OCI-LY7 (cell line): ENCODE data around the gene STXBP6. TPM values are rescaled to one million over a fixed set of nuclear protein-coding genes. Genes with fewer than 3 reads are reported as not detected.
"Not testable (repeated sequence)": the region's sequence is repeated elsewhere in the genome, so short reads cannot be mapped to it uniquely, and the experiment has no call there.

Source experiments
- BruUV-seq: library from RNA; stranded (reverse); fragments of 400-500 nt; replicated peaks from 2 replicates; lab custom pipeline; 2021; lab: Mats Ljungman, UMichigan
- CTCF ChIA-PET: fragments of 300-600 bp; sonication (Branson Sonifier 250); formaldehyde crosslinking; loops from one replicate; lab custom pipeline; 2022; ENCODE audit warnings: antibody characterized with exemption; ENCODE audit not compliant: unreplicated experiment; lab: Charles Lee
- POLR2A ChIA-PET: fragments of 300-600 bp; sonication (Branson Sonifier 250); formaldehyde crosslinking; loops from one replicate; lab custom pipeline; 2022; ENCODE audit warnings: antibody characterized with exemption; lab: Charles Lee
- DNase-seq: peaks from one replicate; pipeline ENCODE4 v3.0.0-alpha.2; 2015; ENCODE audit warnings: low spot score
- H2AFZ ChIP-seq: fragments of 200-600 bp; sonication (generic), shearing (Covaris generic); 2 replicates; pipeline ENCODE4 v1.6.1; 2014; ENCODE audit warnings: mild to moderate bottlenecking, antibody characterized with exemption, low read length, moderate library complexity
- H3K27ac ChIP-seq: fragments of 200-600 bp; sonication (generic); 2 replicates; pipeline ENCODE4 v1.5.1; 2014; ENCODE audit warnings: mixed run types, low read depth, mild to moderate bottlenecking, moderate library complexity, low read length, inconsistent platforms; ENCODE audit not compliant: poor library complexity, severe bottlenecking
- H3K36me3 ChIP-seq: fragments of 200-600 bp; sonication (generic); 2 replicates; pipeline ENCODE4 v1.6.1; 2014; ENCODE audit warnings: mild to moderate bottlenecking, antibody characterized with exemption, low read length, moderate library complexity, mixed read lengths; ENCODE audit not compliant: insufficient read depth
- H3K4me1 ChIP-seq: fragments of 200-600 bp; sonication (generic); 2 replicates; pipeline ENCODE4 v1.5.1; 2014; ENCODE audit warnings: mild to moderate bottlenecking, low read length; ENCODE audit not compliant: insufficient read depth, poor library complexity, severe bottlenecking
- H3K4me2 ChIP-seq: fragments of 200-600 bp; sonication (generic); 2 replicates; pipeline ENCODE4 v1.6.1; 2014; ENCODE audit warnings: mild to moderate bottlenecking, low read length
- H3K4me3 ChIP-seq: fragments of 200-600 bp; sonication (generic); 2 replicates; pipeline ENCODE4 v1.5.1; 2014; ENCODE audit warnings: mild to moderate bottlenecking, low read depth, low read length; ENCODE audit not compliant: poor library complexity, severe bottlenecking
- H3K79me2 ChIP-seq: fragments of 200-600 bp; sonication (generic); 2 replicates; pipeline ENCODE4 v1.6.1; 2016; ENCODE audit warnings: low read depth, mild to moderate bottlenecking, low read length, moderate library complexity, mixed read lengths; ENCODE audit not compliant: insufficient read depth
- H3K9me2 ChIP-seq: fragments of 200-600 bp; sonication (generic); 2 replicates; pipeline ENCODE4 v1.6.1; 2016; ENCODE audit warnings: mild to moderate bottlenecking, low read length, mixed read lengths; ENCODE audit not compliant: insufficient read depth
- H3K9me3 ChIP-seq: fragments of 200-600 bp; sonication (generic); 2 replicates; pipeline ENCODE4 v1.6.1; 2014; ENCODE audit warnings: mild to moderate bottlenecking, mixed run types, low read length, mixed read lengths
- H4K20me1 ChIP-seq: fragments of 200-600 bp; sonication (generic); 2 replicates; pipeline ENCODE4 v1.6.1; 2014; ENCODE audit warnings: mild to moderate bottlenecking, antibody characterized with exemption, low read length, moderate library complexity, mixed read lengths; ENCODE audit not compliant: insufficient read depth
- EZH2phosphoT487 ChIP-seq: fragments of 200-600 bp; sonication (generic); IDR thresholded peaks from 2 replicates; pipeline ENCODE4 v1.6.1; 2018; ENCODE audit warnings: low read depth, borderline replicate concordance, mild to moderate bottlenecking, mixed run types, antibody characterized with exemption, low read length, moderate library complexity, mixed read lengths
- intact Hi-C: fragments of 100-400 bp; cut with micrococcal nuclease; formaldehyde crosslinking; loops from one replicate; pipeline ENCODE4 v1.10.0; 2022; ENCODE audit not compliant: unreplicated experiment
- total RNA-seq, 2 experiments: library from RNA; depleted of rRNA in 1 of 2; stranded (reverse); fragments of >200 nt in 1 of 2; shearing (Covaris generic) in 1 of 2; gene quantifications; 2 replicates each; pipeline ENCODE4 v1.2.3, GENCODE V29; 2014 to 2022
- TF ChIP-seq, protein P1 (sequence below): fragments of 200-600 bp; sonication (generic); conservative IDR thresholded peaks from 2 replicates; pipeline ENCODE4 v1.5.1; 2014; ENCODE audit warnings: mild to moderate bottlenecking, antibody characterized with exemption, low read length, moderate library complexity, mixed read lengths

The STXBP6 gene
- total RNA-seq, 2 experiments from 2014 or later = 0.48 TPM; not detected in 1

DNA sequence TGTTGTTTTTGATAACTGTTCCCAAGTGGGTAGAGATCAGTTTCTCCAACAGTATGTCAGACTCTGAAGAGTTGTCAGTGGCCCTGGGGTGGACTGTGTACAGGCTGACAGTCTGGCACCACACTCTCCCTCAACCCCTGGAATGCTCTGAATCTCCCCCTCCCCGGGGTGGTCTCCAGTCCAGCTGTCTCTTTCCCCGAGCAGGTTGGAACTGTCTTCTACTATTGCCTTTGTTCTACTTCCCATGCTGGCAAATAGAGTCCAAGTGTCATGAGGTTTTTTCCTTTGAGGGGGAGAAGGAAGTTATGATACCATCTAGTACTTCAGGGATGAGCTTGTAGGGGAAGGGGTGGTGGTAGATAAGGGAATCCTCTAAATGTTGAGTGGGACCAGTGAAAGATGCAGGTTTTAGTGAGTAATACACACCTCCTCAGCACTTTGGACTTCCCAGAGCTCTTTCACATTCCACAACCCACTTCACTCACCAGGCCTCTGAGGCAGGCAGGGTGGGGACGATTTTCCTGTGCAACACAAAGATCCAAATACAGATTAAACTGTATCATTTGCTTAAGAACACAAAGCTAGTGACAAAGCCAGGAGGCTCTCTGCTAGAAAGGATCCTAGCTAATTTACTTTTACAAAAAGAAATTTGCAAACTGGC, 245.3 kb downstream of the STXBP6 start:
- H4K20me1 ChIP-seq = no peaks in the 10 kb centered on the region
- H2AFZ ChIP-seq = no peak overlapping the region
- no peaks in the 10 kb centered on the region for H3K9me3 ChIP-seq
- H3K27ac ChIP-seq = no peak overlapping the region
- BruUV-seq = no TSS peak
- no peaks in the 10 kb centered on the region for H3K79me2 ChIP-seq
- CTCF ChIA-PET = no interaction called here
- POLR2A ChIA-PET = interaction anchor here (0.9 kb wide), 1 partner anchor 15 kb away, joined by 3 read pairs; no protein-coding TSS in a partner anchor
- no peak for TF ChIP-seq EZH2phosphoT487
- TF ChIP-seq, protein P1, sequence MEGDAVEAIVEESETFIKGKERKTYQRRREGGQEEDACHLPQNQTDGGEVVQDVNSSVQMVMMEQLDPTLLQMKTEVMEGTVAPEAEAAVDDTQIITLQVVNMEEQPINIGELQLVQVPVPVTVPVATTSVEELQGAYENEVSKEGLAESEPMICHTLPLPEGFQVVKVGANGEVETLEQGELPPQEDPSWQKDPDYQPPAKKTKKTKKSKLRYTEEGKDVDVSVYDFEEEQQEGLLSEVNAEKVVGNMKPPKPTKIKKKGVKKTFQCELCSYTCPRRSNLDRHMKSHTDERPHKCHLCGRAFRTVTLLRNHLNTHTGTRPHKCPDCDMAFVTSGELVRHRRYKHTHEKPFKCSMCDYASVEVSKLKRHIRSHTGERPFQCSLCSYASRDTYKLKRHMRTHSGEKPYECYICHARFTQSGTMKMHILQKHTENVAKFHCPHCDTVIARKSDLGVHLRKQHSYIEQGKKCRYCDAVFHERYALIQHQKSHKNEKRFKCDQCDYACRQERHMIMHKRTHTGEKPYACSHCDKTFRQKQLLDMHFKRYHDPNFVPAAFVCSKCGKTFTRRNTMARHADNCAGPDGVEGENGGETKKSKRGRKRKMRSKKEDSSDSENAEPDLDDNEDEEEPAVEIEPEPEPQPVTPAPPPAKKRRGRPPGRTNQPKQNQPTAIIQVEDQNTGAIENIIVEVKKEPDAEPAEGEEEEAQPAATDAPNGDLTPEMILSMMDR = no peak
- no peaks in the 10 kb centered on the region for H3K4me1 ChIP-seq
- intact Hi-C loops = no loop called here
- no peak overlapping the region for H3K4me3 ChIP-seq
- no peak for DNase-seq
- H3K4me2 ChIP-seq = no peak overlapping the region
- H3K36me3 ChIP-seq = no peaks in the 10 kb centered on the region
- H3K9me2 ChIP-seq = no peaks in the 10 kb centered on the region

- intact Hi-C loops = no loop called here
- Histone ChIP-seq H2AFZ (no peak overlapping the region), H3K27ac (no peak overlapping the region), H3K4me1 (no peaks in the 10 kb centered on the region), H3K79me2 (no peaks in the 10 kb centered on the region), H3K9me3 (no peaks in the 10 kb centered on the region), H3K36me3 (no peaks in the 10 kb centered on the region), H4K20me1 (no peaks in the 10 kb centered on the region), H3K9me2 (no peaks in the 10 kb centered on the region), H3K4me3 (no peak overlapping the region), H3K4me2 (no peak overlapping the region)
- POLR2A ChIA-PET = interaction anchor here (0.9 kb wide), 1 partner anchor 16 kb away, joined by 3 read pairs; no protein-coding TSS in a partner anchor
- TF ChIP-seq, protein P1 = no peak
- TF ChIP-seq EZH2phosphoT487 = no peak
- no TSS peak for BruUV-seq
- no peak for DNase-seq
- CTCF ChIA-PET = no interaction called here
Measured at GRCh38 chr14:24803933-24804494, 245.9 kb downstream of the STXBP6 start.

GRCh38 chr14:24803426-24803825, 246.5 kb downstream of the STXBP6 start:
- H4K20me1 ChIP-seq, H3K9me3 ChIP-seq, H3K4me1 ChIP-seq, DNase-seq, H3K79me2 ChIP-seq, BruUV-seq, H3K4me3 ChIP-seq, H3K4me2 ChIP-seq, POLR2A ChIA-PET, H2AFZ ChIP-seq, CTCF ChIA-PET, intact Hi-C loops, H3K9me2 ChIP-seq, H3K36me3 ChIP-seq, H3K27ac ChIP-seq: not testable (repeated sequence)
